ENCODE data around the gene SYNDIG1. TPM values are rescaled to one million over a fixed set of nuclear protein-coding genes. Genes with fewer than 3 reads are reported as not detected.

SYNDIG1 gene
- total and polyA plus RNA-seq, 2 donors (not counting 1 experiment from before 2014, with no cell fraction given): not detected

- POLR2A ChIA-PET: no interaction called here
- ATAC-seq (ENCODE audit: low read depth) (no peak), DNase-seq (no peak)
- Mint-ChIP-seq H3K27me3 (peaks cover 4% of the 10 kb centered on the region), H3K27ac (no peak overlapping the region), H3K4me3 (no peak overlapping the region), H3K9me3 (ENCODE audit: insufficient read depth) (no peaks in the 10 kb centered on the region), H3K4me1 (no peaks in the 10 kb centered on the region)
- no peak overlapping the region for H3K4me2 ChIP-seq (replicated peaks; ENCODE audit: low read depth, low read length, poor library complexity, severe bottlenecking)
- H3K9me3 ChIP-seq (ENCODE audit: control extremely low read depth in 1 of 3, control insufficient read depth in 2 of 3, insufficient read depth in 1 of 3, low read length in 2 of 3): no peaks in the 10 kb centered on the region
- TF ChIP-seq EZH2 (IDR thresholded peaks at IDR 0.05; ENCODE audit: borderline replicate concordance, insufficient read depth, low read depth, low read length, poor library complexity, severe bottlenecking) (no peak), CTCF (IDR thresholded peaks at IDR 0.05) (no peak)
- H3K4me3 ChIP-seq (ENCODE audit: control extremely low read depth in 1 of 5, extremely low read depth in 1 of 5, insufficient read depth in 1 of 5, low read depth in 2 of 5, low read length in 4 of 5): no peak overlapping the region
- no peak overlapping the region for H2AFZ ChIP-seq (ENCODE audit: insufficient read depth, low read depth, low read length, poor library complexity, severe bottlenecking)
- CTCF ChIA-PET: no interaction called here
- intact Hi-C loops (cut with micrococcal nuclease): no loop called here
- no peaks in the 10 kb centered on the region for H3K79me2 ChIP-seq (ENCODE audit: control insufficient read depth, insufficient read depth, low read length)
- 83% methylated on average over 8 of the region's 11 CpGs for WGBS (ENCODE audit: insufficient coverage)
- H3K36me3 ChIP-seq (replicated peaks in 1 of 2; ENCODE audit: control extremely low read depth in 1 of 2, control insufficient read depth in 1 of 2, extremely low read depth in 1 of 2, insufficient read depth in 2 of 2, low read length in 1 of 2): no peaks in the 10 kb centered on the region
- H4K20me1 ChIP-seq (ENCODE audit: control insufficient read depth, insufficient read depth, low read length, poor library complexity, severe bottlenecking): no peaks in the 10 kb centered on the region
- no peak overlapping the region for H3K27ac ChIP-seq (ENCODE audit: low read length in 2 of 2)
- H3K9ac ChIP-seq (ENCODE audit: low read length): no peak overlapping the region
- H3K27me3 ChIP-seq (replicated peaks in 1 of 4; ENCODE audit: control extremely low read depth in 1 of 4, control insufficient read depth in 3 of 4, insufficient read depth in 4 of 4, low read length in 3 of 4): no peaks in the 10 kb centered on the region
- no peaks in the 10 kb centered on the region for H3K4me1 ChIP-seq (ENCODE audit: control insufficient read depth in 2 of 2, insufficient read depth in 2 of 2, low read length in 2 of 2)
Measured at GRCh38 chr20:24662752-24663365, 193.4 kb downstream of the SYNDIG1 start.

GRCh38 chr20:24663496-24663895 is 194.1 kb downstream of the SYNDIG1 start:
- Histone ChIP-seq H3K9me3 (ENCODE audit: control extremely low read depth in 1 of 3, control insufficient read depth in 2 of 3, insufficient read depth in 1 of 3, low read length in 2 of 3) (no peaks in the 10 kb centered on the region), H3K27me3 (replicated peaks in 1 of 4; ENCODE audit: control extremely low read depth in 1 of 4, control insufficient read depth in 3 of 4, insufficient read depth in 4 of 4, low read length in 3 of 4) (no peaks in the 10 kb centered on the region), H4K20me1 (ENCODE audit: control insufficient read depth, insufficient read depth, low read length, poor library complexity, severe bottlenecking) (no peaks in the 10 kb centered on the region), H2AFZ (ENCODE audit: insufficient read depth, low read depth, low read length, poor library complexity, severe bottlenecking) (no peak overlapping the region), H3K36me3 (replicated peaks in 1 of 2; ENCODE audit: control extremely low read depth in 1 of 2, control insufficient read depth in 1 of 2, extremely low read depth in 1 of 2, insufficient read depth in 2 of 2, low read length in 1 of 2) (no peaks in the 10 kb centered on the region), H3K4me3 (ENCODE audit: control extremely low read depth in 1 of 5, extremely low read depth in 1 of 5, insufficient read depth in 1 of 5, low read depth in 2 of 5, low read length in 4 of 5) (no peak overlapping the region), H3K27ac (ENCODE audit: low read length in 2 of 2) (no peak overlapping the region), H3K79me2 (ENCODE audit: control insufficient read depth, insufficient read depth, low read length) (no peaks in the 10 kb centered on the region), H3K4me1 (ENCODE audit: control insufficient read depth in 2 of 2, insufficient read depth in 2 of 2, low read length in 2 of 2) (no peaks in the 10 kb centered on the region), H3K4me2 (replicated peaks; ENCODE audit: low read depth, low read length, poor library complexity, severe bottlenecking) (no peak overlapping the region), H3K9ac (ENCODE audit: low read length) (no peak overlapping the region)
- H3K9me3 Mint-ChIP-seq (ENCODE audit: insufficient read depth): no peaks in the 10 kb centered on the region
- TF ChIP-seq CTCF (IDR thresholded peaks at IDR 0.05) (no peak), EZH2 (IDR thresholded peaks at IDR 0.05; ENCODE audit: borderline replicate concordance, insufficient read depth, low read depth, low read length, poor library complexity, severe bottlenecking) (no peak)
- peaks cover 4% of the 10 kb centered on the region for H3K27me3 Mint-ChIP-seq
- H3K4me1 Mint-ChIP-seq: no peaks in the 10 kb centered on the region
- no peak overlapping the region for H3K27ac Mint-ChIP-seq
- POLR2A ChIA-PET: no interaction called here
- CTCF ChIA-PET: no interaction called here
- intact Hi-C loops (cut with micrococcal nuclease): no loop called here
- DNase-seq (no peak), ATAC-seq (ENCODE audit: low read depth) (no peak)
- no peak overlapping the region for H3K4me3 Mint-ChIP-seq
- 97% methylated on average over 4 of the region's 6 CpGs for WGBS (ENCODE audit: insufficient coverage)
